ENCODE results near the gene PARVA. TPM values are rescaled to one million over a fixed set of nuclear protein-coding genes. Genes with fewer than 3 reads are reported as not detected.

The PARVA gene
- total and polyA plus RNA-seq, 2 of the 4 experiments (the other 2 are of a cell fraction): 65.2 to 80.2 TPM

DNA sequence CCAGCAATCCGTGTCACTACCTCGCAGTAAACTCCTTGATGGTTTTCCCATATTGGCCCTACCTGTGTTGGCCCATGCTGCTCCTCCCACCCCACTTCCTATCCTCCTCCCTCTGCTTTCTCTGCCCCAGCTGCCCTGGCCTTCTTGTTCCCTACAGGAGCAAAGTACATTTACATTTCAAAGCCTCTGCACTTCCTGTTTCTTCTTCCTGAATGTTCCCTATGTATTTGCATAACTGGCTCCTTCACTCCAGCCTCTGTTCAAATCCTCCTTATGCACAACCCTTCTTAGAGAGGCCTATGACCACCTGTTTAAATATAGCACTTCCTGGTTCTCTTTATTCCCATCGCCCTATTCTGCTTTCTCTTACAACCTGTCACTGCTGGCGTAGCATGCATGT is 62.2 kb downstream of the PARVA start:
- Histone ChIP-seq H4K91ac (ENCODE audit: insufficient read depth, low read depth, low read length) (no peak overlapping the region), H3K9ac (ENCODE audit: low read depth, low read length) (no peak overlapping the region), H3K4me2 (ENCODE audit: low read depth, low read length) (no peak overlapping the region), H2BK120ac (ENCODE audit: low read depth, low read length) (no peak overlapping the region), H3K23ac (ENCODE audit: low read depth, low read length) (no peak overlapping the region; the same call in 1 of the 2 replicates), H2BK20ac (ENCODE audit: low read depth, low read length) (no peak overlapping the region), H3K79me1 (ENCODE audit: low read depth in 1 of 2, low read length in 2 of 2) (peaks cover 58 to 90% of the 10 kb centered on the region in 2 experiments), H2AFZ (replicated peaks; ENCODE audit: low read length, poor library complexity) (no peak overlapping the region), H3K14ac (replicated peaks; ENCODE audit: low read depth, low read length) (no peak overlapping the region), H3K18ac (ENCODE audit: low read depth, low read length) (no peak overlapping the region), H3K4ac (ENCODE audit: low read depth, low read length) (no peak overlapping the region; the same call in 1 of the 2 replicates), H2AK9ac (replicated peaks; ENCODE audit: low read depth, low read length, poor library complexity) (no peak overlapping the region), H3K27me3 (ENCODE audit: control insufficient read depth, insufficient read depth, low read length) (no peaks in the 10 kb centered on the region), H3K9me3 (ENCODE audit: control insufficient read depth, insufficient read depth, low read length) (no peaks in the 10 kb centered on the region), H3K4me1 (ENCODE audit: control insufficient read depth, insufficient read depth, low read length) (peaks cover 16% of the 10 kb centered on the region), H4K5ac (ENCODE audit: low read depth, low read length) (no peak overlapping the region), H3K27ac (ENCODE audit: insufficient read depth, low read length) (peak overlapping the region; percentile 23; the same call in 1 of the 2 replicates), H3K56ac (ENCODE audit: extremely low read depth, insufficient read depth, low read length) (no peak overlapping the region), H2BK15ac (ENCODE audit: low read depth, low read length) (no peak overlapping the region), H2BK5ac (ENCODE audit: low read depth, low read length, poor library complexity, severe bottlenecking) (no peak overlapping the region), H4K20me1 (ENCODE audit: insufficient read depth, low read length) (peaks cover 24% of the 10 kb centered on the region), H3K36me3 (ENCODE audit: control insufficient read depth, insufficient read depth, low read length) (peaks cover 16% of the 10 kb centered on the region), H4K8ac (ENCODE audit: low read depth in 2 of 2, low read length in 2 of 2) (no peak overlapping the region), H3K9me1 (ENCODE audit: insufficient read depth, low read length) (peaks cover 26% of the 10 kb centered on the region), H2AK5ac (ENCODE audit: low read depth, low read length) (no peak overlapping the region), H3K4me3 (ENCODE audit: insufficient read depth, low read depth, low read length) (no peak overlapping the region)
- in situ Hi-C loops (cut with MboI; ENCODE audit: low sequenced_read_pairs) (no loop called here), dilution Hi-C loops (cut with HindIII; ENCODE audit: low sequenced_read_pairs, unreplicated experiment) (no loop called here), intact Hi-C loops (cut with micrococcal nuclease) (no loop called here)
- ATAC-seq (ENCODE audit: low read depth) (no peak), DNase-seq (no peak)
- 91% methylated on average over 3 of the region's 4 CpGs; no CpG with 5 or more reads in 1 of the 2 experiments for WGBS, 2 experiments (ENCODE audit: extremely low coverage in 2 of 2, insufficient read length in 1 of 2)
- no TSS peak for BruUV-seq (replicated peaks)
- TF ChIP-seq, protein P1, sequence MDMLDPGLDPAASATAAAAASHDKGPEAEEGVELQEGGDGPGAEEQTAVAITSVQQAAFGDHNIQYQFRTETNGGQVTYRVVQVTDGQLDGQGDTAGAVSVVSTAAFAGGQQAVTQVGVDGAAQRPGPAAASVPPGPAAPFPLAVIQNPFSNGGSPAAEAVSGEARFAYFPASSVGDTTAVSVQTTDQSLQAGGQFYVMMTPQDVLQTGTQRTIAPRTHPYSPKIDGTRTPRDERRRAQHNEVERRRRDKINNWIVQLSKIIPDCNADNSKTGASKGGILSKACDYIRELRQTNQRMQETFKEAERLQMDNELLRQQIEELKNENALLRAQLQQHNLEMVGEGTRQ (IDR thresholded peaks at IDR 0.05; ENCODE audit: low read depth, low read length): no peak
- no peak for TF ChIP-seq RFX5 (IDR thresholded peaks at IDR 0.05; ENCODE audit: low read depth, low read length)
- TF ChIP-seq MAFK (IDR thresholded peaks at IDR 0.05; ENCODE audit: low read depth, low read length): no peak
- TF ChIP-seq CHD1 (IDR thresholded peaks at IDR 0.05; ENCODE audit: low read depth, low read length): no peak
- no peak for TF ChIP-seq NFE2L2 (IDR thresholded peaks at IDR 0.05; ENCODE audit: low read depth, low read length)
- no peak for TF ChIP-seq POLR2A (IDR thresholded peaks at IDR 0.05; ENCODE audit: low read depth, low read length)
- TF ChIP-seq CEBPB (IDR thresholded peaks at IDR 0.05; ENCODE audit: low read depth, low read length): no peak
- no peak for TF ChIP-seq BHLHE40 (IDR thresholded peaks at IDR 0.05; ENCODE audit: low read depth, low read length)
- TF ChIP-seq, protein P2, sequence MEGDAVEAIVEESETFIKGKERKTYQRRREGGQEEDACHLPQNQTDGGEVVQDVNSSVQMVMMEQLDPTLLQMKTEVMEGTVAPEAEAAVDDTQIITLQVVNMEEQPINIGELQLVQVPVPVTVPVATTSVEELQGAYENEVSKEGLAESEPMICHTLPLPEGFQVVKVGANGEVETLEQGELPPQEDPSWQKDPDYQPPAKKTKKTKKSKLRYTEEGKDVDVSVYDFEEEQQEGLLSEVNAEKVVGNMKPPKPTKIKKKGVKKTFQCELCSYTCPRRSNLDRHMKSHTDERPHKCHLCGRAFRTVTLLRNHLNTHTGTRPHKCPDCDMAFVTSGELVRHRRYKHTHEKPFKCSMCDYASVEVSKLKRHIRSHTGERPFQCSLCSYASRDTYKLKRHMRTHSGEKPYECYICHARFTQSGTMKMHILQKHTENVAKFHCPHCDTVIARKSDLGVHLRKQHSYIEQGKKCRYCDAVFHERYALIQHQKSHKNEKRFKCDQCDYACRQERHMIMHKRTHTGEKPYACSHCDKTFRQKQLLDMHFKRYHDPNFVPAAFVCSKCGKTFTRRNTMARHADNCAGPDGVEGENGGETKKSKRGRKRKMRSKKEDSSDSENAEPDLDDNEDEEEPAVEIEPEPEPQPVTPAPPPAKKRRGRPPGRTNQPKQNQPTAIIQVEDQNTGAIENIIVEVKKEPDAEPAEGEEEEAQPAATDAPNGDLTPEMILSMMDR (conservative IDR thresholded peaks at IDR 0.05; ENCODE audit: low read depth, low read length): no peak
- TF ChIP-seq RCOR1 (IDR thresholded peaks at IDR 0.05; ENCODE audit: insufficient replicate concordance, low read length): no peak
- no peak for TF ChIP-seq FOS (IDR thresholded peaks at IDR 0.05; ENCODE audit: low read depth, low read length)
- no peak for TF ChIP-seq MAZ (IDR thresholded peaks at IDR 0.05; ENCODE audit: borderline replicate concordance, low read depth, low read length)
- no peak for TF ChIP-seq MXI1 (IDR thresholded peaks at IDR 0.05; ENCODE audit: borderline replicate concordance, low read depth, low read length)
- TF ChIP-seq RAD21 (IDR thresholded peaks at IDR 0.05; ENCODE audit: low read length): no peak
- no peak for TF ChIP-seq SMC3 (IDR thresholded peaks at IDR 0.05; ENCODE audit: low read depth, low read length)
- CTCF ChIA-PET: no interaction called here
- POLR2A ChIA-PET (ENCODE audit: unreplicated experiment): no interaction called here
